ENCODE data around the gene ZNF212.

The ZNF212 gene

DNA sequence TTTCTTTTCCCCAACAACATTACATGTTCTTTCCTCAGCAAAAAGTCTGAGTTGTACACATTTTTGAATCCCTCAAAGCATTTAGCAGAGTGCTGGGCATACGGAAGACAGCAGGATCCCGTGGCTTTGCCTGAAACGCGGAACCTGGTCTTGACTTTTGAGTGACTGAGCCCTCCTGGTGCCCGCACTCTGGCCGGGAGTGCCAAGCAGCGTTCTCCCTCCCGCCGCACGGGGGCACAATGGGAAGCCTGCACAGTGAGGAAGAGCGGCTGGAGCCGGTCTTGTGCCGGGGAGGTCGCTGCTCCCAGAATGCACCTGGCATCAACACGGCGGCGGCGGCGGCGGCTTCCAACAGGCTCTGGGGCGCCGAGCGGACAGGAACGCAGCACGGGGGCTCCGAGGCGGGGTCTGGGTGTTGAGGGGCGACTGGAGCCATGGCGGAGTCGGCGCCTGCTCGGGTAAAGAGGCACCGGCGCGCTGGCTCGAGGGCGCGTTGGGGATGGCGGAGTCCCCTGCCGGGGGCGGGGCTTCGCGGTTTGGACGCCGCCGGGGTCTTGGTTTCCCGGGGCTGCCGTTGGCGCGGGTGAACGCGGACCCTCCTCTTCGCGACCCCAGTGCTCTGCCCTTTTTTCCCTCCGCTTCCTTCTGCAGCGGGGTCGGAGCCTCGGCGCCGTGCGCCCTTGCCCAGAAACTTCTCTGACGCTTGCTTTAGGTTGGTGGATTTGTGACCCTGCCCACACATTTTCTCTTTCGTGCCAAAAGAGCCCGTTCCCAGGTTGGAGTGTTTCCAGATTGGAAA lies at the start of gene ZNF212:
Gene ZNF212, plus strand, starts transcription at position 307 of the 799 bp plus-strand sequence. Its CDS starts 128 bp downstream, at position 435.
- peak; percentile 51 for DNase-seq (ENCODE audit: low read depth, low spot score)
- TF ChIP-seq FOXP2 (optimal IDR thresholded peaks at IDR 0.05; ENCODE audit: control extremely low read depth, extremely low read length, insufficient read depth): no peak
- peak; percentile 76 for TF ChIP-seq POLR2AphosphoS5 (IDR thresholded peaks at IDR 0.05; ENCODE audit: borderline replicate concordance, low read depth, low read length)
- 0 out of 2 replicates have a peak within 1 kb of the TSS, but pooled peaks have one; percentile 33 for H3K27ac ChIP-seq
- H3K4me3 ChIP-seq: peak within 1 kb of the TSS; percentile 94
- 0 out of 2 replicates have a peak, but pooled peaks cover 2% of the 10 kb centered on the region for H3K9me3 ChIP-seq (ENCODE audit: low read depth, low read length)
- peaks cover 8% of the 10 kb centered on the region for H3K36me3 ChIP-seq (ENCODE audit: insufficient read depth, low read length)
- H3K9ac ChIP-seq (ENCODE audit: insufficient read length): peak within 1 kb of the TSS; percentile 91

DNA sequence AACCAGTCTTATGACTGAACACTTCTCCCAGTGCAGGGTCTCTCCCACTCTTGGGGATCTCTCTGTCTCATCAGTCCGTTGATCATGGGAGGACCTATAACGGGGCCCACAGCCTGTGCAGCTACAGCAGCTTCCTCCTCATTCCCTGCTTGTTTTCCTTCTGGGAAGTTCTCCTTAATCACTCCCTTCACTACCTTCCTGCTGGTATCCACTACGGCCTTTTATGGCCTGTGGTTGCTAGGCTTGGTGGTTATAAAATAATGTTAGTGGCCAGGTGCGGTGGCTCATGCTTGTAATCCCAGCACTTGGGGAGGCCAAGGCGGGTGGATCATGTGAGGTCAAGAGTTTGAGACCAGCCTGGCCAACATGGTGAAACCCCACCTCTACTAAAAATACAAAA lies 47.6 kb upstream of the ZNF212 start:
- no peak overlapping the region for H3K4me3 ChIP-seq
- no peak for DNase-seq (ENCODE audit: low read depth, low spot score)
- H3K9me3 ChIP-seq (ENCODE audit: low read depth, low read length): no peaks in the 10 kb centered on the region
- H3K9ac ChIP-seq (ENCODE audit: insufficient read length): no peak overlapping the region
- H3K36me3 ChIP-seq (ENCODE audit: insufficient read depth, low read length): no peaks in the 10 kb centered on the region
- TF ChIP-seq EZH2 (IDR thresholded peaks at IDR 0.05) (no peak), FOXP2 (optimal IDR thresholded peaks at IDR 0.05; ENCODE audit: control extremely low read depth, extremely low read length, insufficient read depth) (no peak)
- H3K27ac ChIP-seq: no peak overlapping the region

DNA sequence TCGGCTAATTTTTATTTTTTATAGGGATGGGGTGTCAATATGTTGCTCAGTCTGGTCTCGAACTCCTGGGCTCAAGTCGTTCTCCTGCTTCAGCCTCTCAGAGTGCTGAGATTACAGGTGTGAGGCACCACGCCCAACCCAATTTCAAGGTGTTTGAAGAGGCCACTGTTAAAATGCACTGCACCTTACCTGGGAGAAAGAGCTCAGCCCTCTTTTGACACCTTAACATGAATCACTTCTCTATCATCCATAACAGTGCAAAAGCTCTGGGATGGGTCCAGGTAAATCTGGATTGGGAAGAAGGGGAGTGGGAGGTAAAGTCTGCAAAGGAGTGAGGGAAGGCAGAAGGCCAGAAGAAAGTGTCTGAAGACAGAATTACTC lies 44.7 kb upstream of the ZNF212 start:
- TF ChIP-seq POLR2AphosphoS5 (IDR thresholded peaks at IDR 0.05; ENCODE audit: borderline replicate concordance, low read depth, low read length): no peak
- no peak for TF ChIP-seq FOXP2 (optimal IDR thresholded peaks at IDR 0.05; ENCODE audit: control extremely low read depth, extremely low read length, insufficient read depth)
- TF ChIP-seq EZH2 (IDR thresholded peaks at IDR 0.05): no peak
- no peaks in the 10 kb centered on the region for H3K9me3 ChIP-seq (ENCODE audit: low read depth, low read length)
- peaks cover 19% of the 10 kb centered on the region for H3K36me3 ChIP-seq (ENCODE audit: insufficient read depth, low read length)
- H3K27ac ChIP-seq: no peak overlapping the region
- peak overlapping the region; percentile 94 for H3K9ac ChIP-seq (ENCODE audit: insufficient read length)
- peak overlapping the region; percentile 90 for H3K4me3 ChIP-seq
- no peak for DNase-seq (ENCODE audit: low read depth, low spot score)

DNA sequence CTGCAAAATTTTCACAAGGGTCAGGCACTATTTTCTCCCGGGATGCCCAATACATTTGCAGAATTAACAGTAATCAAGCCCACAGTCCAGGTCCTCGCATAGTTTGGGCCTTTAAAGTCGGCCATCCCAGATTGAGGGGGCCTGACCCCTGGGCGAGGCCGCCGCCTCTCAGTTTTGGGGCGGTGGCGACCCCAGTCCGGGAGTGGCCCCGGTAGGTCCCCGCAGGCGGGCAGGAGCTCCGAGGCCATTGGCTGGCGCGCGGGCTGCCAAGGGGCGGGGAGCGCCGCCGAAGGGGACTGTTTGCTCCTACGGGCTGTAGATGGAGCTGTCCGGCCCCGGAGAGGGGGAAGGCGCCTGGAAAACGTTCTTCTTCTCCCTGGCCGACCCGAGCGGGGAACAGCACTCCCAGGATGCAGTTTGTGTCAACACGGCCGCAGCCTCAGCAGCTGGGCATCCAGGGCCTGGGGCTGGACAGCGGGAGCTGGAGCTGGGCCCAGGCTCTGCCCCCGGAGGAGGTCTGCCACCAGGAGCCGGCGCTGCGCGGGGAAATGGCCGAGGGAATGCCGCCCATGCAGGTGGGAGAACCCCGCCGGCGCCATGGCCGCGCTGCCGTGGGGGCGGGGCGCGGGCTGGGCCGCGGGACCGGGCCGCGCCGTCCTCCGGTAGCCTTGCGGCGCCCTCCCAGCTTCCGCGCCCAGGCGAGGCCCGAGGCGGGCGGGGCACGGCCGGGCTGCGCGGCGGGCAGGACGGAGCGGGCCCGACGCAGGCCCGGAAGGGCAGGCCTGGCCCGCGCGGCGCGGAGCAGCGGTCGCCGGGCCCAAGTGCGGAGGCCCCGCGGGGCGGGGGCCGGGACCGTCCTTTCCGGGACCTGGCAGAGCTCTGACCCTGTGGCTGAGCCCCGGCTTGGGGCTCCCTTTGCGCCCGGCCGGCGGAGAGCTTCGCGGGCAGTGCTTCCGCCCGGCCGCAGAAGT lies 44.0 kb upstream of the ZNF212 start, which contains the start of gene ZNF282:
Gene ZNF282, plus strand, starts transcription at position 367 of the 971 bp plus-strand sequence. Its CDS starts 44 bp downstream, at position 411.
- Histone ChIP-seq H3K9ac (ENCODE audit: insufficient read length) (peak within 1 kb of the TSS; percentile 94), H3K9me3 (ENCODE audit: low read depth, low read length) (no peaks in the 10 kb centered on the region), H3K36me3 (ENCODE audit: insufficient read depth, low read length) (peaks cover 25% of the 10 kb centered on the region), H3K27ac (0 out of 2 replicates have a peak within 1 kb of the TSS, but pooled peaks have one; percentile 30), H3K4me3 (peak within 1 kb of the TSS; percentile 90)
- peak; percentile 10 for DNase-seq (ENCODE audit: low read depth, low spot score)
- no peak for TF ChIP-seq FOXP2 (optimal IDR thresholded peaks at IDR 0.05; ENCODE audit: control extremely low read depth, extremely low read length, insufficient read depth)
- peak; percentile 84 for TF ChIP-seq POLR2AphosphoS5 (IDR thresholded peaks at IDR 0.05; ENCODE audit: borderline replicate concordance, low read depth, low read length)
- TF ChIP-seq EZH2 (IDR thresholded peaks at IDR 0.05): no peak

DNA sequence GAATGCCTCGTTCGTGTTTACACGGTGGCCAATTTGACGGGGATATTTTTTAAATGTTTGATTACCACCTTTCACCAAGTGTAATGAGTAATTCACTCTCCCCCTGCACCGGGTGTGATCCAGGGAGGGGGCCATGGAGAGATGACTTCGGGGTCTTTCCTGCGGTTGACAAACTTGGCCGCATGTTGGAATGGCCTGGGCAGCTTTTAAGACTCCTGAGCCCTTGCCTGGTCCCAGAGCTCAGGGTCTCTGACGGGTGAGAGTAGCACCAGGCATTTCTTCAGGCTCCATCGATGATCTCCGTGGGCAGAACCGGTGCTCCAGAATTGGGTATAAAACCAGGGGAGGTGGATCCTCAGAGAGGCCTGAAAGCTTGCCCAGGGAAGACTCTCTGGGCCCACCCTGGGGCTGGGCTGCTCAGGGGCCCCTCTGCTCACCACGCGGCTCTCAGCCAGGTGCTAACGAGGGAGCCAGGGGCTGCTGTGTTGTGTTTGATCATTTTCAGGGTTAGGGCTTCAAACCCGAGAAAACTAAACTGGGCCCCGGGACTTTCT lies 43.2 kb upstream of the ZNF212 start:
- Histone ChIP-seq H3K27ac (no peak overlapping the region), H3K4me3 (peak overlapping the region; percentile 90)
- no peak for DNase-seq (ENCODE audit: low read depth, low spot score)

DNA sequence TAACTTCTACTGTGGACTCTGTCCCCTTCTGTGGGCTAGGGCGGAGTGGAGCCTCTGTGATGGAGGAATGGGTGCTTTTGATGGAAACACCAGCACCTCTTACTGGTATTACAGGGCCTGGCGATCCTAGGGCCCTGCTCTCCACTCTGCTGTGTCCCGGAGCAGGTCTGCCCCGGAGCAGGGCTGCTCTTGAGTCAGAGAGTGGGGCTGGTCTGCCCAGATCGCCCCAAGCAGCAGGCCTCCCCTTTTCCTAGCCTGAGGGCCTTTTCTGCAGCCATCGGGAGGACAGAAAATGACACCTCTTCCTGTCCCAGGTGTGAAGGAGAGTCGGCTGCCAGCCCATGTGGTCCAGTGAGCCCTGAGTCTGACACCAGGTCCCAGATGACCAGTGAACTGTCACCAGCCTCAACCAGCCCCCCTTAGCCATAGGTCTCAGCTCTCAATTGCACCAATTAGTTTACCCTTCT lies 42.7 kb upstream of the ZNF212 start:
- H3K9me3 ChIP-seq (ENCODE audit: low read depth, low read length): no peaks in the 10 kb centered on the region
- TF ChIP-seq EZH2 (IDR thresholded peaks at IDR 0.05) (no peak), POLR2AphosphoS5 (IDR thresholded peaks at IDR 0.05; ENCODE audit: borderline replicate concordance, low read depth, low read length) (no peak), FOXP2 (optimal IDR thresholded peaks at IDR 0.05; ENCODE audit: control extremely low read depth, extremely low read length, insufficient read depth) (no peak)
- peaks cover 37% of the 10 kb centered on the region for H3K36me3 ChIP-seq (ENCODE audit: insufficient read depth, low read length)
- H3K9ac ChIP-seq (ENCODE audit: insufficient read length): peak overlapping the region; percentile 94
- peak overlapping the region; percentile 90 for H3K4me3 ChIP-seq
- no peak overlapping the region for H3K27ac ChIP-seq
- DNase-seq (ENCODE audit: low read depth, low spot score): no peak

More for the DNA sequence above, 43.2 kb upstream of the ZNF212 start:
- no peak for TF ChIP-seq FOXP2 (optimal IDR thresholded peaks at IDR 0.05; ENCODE audit: control extremely low read depth, extremely low read length, insufficient read depth)
- TF ChIP-seq POLR2AphosphoS5 (IDR thresholded peaks at IDR 0.05; ENCODE audit: borderline replicate concordance, low read depth, low read length): no peak
- no peak for TF ChIP-seq EZH2 (IDR thresholded peaks at IDR 0.05)
- Histone ChIP-seq H3K9me3 (ENCODE audit: low read depth, low read length) (no peaks in the 10 kb centered on the region), H3K36me3 (ENCODE audit: insufficient read depth, low read length) (peaks cover 32% of the 10 kb centered on the region), H3K9ac (ENCODE audit: insufficient read length) (peak overlapping the region; percentile 94)

DNA sequence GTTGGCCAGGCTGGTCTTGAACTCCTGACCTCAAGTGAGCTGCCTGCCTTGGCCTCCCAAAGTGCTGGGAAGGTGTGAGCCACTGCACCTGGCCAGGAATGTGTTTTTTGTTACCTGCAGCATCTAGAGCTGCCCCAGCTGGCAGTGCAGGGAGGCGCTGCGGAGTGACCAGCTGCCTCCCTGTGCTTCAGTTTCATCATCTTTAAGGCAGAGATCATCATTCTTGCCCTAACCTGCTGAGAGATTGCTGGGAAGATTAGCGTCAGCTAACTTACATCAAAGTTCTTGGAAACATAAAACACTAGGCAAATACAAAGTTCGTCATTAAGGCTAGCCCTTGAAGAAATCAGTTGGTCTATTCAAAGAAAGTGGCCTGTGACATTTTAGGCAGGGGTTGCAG lies 41.8 kb upstream of the ZNF212 start:
- DNase-seq (ENCODE audit: low read depth, low spot score): no peak
- Histone ChIP-seq H3K36me3 (ENCODE audit: insufficient read depth, low read length) (peaks cover 40% of the 10 kb centered on the region), H3K9ac (ENCODE audit: insufficient read length) (no peak overlapping the region), H3K27ac (no peak overlapping the region), H3K4me3 (no peak overlapping the region), H3K9me3 (ENCODE audit: low read depth, low read length) (no peaks in the 10 kb centered on the region)
- TF ChIP-seq POLR2AphosphoS5 (IDR thresholded peaks at IDR 0.05; ENCODE audit: borderline replicate concordance, low read depth, low read length) (no peak), FOXP2 (optimal IDR thresholded peaks at IDR 0.05; ENCODE audit: control extremely low read depth, extremely low read length, insufficient read depth) (no peak), EZH2 (IDR thresholded peaks at IDR 0.05) (no peak)
